HG02938 (cell line): ENCODE results near the gene KIF26A.

Experiments used
- ATAC-seq: cut with Tn5 transposase; IDR thresholded peaks from one replicate; pipeline ENCODE4 v1.9.1; 2021; ENCODE audit warnings: mild to moderate bottlenecking, moderate library complexity; ENCODE audit not compliant: unreplicated experiment

The KIF26A gene

GRCh38 chr14:104129556-104129955 lies 8.8 kb upstream of the KIF26A start:
- no peak for ATAC-seq

- ATAC-seq: no peak
These were observed 7.3 kb upstream of the KIF26A start for GRCh38 chr14:104130974-104131651.

DNA sequence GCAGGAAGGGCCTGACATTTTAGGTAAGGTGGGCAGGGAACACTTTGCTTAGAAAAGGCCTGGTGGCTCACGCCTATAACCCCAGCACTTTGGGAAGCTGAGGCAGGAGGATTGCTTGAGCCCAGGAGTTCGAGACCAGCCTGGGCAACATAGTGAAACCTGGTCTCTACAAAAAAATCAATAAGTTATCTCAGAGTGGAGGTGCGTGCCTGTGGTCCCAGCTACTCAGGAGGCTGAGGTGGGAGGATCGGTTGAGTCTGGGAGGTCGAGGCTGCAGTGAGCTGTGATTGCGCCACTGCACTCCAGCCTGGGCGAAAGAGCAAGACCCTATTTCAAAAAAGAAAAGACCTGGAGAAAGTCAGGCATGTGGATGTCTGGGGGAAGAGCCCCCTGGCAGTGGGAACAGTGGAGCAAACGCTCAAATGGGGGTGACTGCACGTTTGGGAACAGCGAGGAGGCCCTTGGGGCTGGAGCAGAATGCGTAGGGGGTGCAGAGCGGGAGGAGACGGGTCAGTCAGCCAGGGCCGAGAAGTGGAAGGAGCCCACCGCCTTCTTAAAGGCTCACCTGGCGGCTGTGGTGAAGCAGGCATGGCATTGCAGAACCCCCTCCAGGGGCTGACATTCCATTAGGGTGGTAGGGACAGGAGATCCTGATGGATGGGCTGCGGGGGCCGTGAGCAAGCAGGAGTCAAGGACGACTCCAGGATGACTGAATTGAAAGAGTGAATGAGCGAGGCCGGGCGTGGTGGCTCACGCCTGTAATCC lies 6.2 kb upstream of the KIF26A start:
- ATAC-seq: no peak

DNA sequence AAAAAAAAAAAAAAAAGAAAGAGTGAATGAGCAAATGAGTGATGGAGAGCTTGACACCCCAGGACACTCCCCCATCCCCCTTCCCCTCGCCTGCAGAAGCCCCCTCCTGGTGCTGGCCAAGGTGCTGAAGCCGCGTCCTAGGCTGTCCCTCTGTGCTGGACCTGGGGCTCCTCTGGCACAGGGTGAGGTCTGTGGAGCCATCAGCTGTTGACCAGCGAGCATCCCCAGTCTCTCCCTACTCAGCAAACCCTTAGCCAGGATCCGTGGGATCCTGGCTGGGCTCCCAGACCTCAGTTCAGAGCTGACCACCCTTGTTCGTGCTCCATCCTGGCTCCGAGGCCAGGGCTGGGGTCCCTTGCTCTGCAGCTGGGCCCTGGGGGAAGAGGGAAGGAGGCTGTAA lies 5.4 kb upstream of the KIF26A start:
- no peak for ATAC-seq

DNA sequence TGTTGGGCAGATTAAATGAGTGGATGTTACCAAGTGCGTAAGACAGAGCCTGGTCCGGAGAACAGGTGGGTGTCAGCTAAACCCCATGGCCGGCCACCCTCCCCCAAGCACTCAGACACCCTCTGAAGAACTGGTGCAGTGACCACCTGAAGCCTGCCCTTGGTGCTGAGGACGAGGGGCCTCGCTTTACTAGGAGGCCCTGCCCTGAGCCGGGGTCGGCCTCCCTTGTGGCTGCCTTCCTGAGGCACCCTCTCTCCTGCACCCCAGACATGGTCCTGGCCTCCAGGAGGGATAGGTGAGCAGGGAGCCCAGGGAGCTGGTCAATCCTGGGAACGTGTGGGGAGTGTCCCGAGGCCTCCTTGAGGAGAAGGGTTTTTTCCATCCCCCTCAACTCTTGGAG lies 4.9 kb upstream of the KIF26A start:
- no peak for ATAC-seq

DNA sequence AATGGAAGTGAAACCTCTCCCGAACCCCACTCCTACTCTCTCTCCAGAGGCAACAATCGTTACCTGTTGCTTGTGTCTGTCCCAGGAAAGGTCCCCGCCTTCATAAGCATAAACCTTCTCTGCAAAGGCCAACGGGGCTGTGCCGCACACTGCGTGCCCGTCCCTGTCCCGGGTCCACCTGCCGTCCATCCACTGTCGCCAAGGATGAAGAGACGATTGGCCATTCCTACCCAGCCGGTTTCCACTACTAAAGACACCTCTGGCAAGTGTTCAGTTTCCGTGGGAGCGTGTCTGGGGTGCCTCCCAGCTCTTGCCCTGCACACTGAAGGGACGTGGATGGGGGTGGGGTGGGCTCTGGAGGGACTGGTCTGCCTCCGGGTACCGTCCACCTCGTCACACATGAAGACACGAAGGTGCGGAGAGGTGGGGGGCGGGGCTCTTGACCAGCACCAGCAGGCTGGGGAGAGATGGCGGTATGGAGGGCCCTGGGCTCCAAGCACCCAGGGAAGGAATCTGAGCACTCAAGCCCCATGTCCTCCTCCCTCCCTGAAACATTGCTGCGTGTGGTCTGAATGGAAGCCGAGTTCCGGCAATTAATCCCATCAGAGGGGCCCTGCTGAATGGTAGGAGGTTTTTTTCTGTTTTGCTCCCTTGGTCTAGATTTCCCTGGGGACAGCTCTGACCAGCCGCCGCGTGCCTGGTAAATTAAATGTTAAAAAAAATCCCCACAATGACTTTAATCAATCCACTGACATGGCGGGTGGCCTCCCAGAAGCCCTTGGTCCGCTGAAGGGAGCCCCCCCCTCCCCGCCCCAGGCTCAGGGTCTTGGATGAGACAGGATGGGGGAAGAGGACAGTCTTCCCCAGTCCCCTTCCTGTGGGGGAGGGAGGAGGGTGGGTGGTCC lies 4.1 kb upstream of the KIF26A start:
- no peak for ATAC-seq

GRCh38 chr14:104135121-104135903 lies 3.1 kb upstream of the KIF26A start:
- ATAC-seq: no peak

DNA sequence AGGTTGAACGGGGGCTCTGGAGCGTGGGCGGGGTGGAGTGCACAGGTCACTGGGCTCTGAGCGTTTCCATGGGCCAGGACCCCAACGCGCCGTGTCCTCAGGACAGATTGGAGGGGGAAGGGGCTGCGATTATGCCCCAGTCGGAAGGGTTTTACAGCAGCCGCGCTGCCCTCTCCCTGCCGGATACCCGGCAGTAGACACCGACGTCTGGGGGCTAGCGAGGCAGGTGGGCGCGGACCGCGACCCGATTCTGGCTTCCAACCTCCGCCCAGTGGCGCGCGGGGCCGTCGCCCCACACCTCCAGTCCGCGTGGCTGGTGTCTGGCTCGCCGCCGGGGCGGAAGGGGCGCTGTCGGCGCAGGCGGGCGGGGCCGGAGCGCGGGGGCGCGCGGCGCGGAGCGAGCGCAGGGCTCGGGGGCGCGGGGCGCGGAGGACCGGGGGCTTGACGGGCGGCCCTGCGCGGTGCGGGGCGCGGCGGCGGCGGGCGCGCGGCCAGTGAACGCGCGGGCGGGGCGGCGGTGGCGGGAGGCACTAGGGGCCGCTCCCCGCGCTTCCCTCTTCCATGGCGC lies 2.4 kb upstream of the KIF26A start:
- no peak for ATAC-seq

DNA sequence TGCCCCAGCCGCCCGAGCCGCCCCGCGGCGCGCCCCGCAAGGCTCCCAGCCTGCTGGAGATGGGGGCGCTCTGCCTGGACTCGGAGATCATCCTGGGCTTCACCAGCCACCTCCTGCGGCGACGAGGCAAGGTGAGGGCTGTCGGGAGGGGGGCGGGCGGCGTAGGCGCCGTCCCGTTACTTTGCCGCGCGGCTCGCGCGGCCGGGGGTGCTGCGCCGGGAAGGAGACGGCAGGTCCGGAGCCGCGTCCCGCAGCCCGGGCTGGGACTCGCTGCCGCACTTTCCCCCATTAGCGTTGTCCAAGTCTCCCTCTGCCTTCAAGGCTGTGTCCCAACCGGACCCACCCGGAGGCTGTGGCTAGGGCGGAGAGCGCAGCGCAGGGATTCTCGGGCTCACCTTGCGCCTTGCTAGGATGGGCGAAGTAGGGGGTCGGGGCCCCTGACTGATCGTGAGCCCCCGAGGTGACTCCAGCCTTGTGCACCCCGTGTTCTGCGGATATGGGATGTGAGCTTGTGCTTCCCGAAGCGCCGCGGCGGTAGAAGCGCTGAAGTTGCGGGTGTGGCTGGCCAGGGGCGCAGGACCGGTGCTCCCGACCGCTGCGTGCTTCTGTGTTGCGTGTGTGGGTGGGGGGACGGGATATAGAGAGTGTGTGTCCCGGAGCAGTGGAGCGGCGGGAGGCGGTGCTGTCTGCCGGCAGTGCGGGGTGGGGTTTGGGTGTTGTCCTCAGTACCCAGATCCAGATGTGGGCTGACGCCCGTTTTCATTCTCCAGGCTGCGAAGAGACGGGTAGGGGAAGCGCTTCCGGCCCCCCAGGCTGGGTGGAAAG lies 1.7 kb upstream of the KIF26A start:
- ATAC-seq: no peak

DNA sequence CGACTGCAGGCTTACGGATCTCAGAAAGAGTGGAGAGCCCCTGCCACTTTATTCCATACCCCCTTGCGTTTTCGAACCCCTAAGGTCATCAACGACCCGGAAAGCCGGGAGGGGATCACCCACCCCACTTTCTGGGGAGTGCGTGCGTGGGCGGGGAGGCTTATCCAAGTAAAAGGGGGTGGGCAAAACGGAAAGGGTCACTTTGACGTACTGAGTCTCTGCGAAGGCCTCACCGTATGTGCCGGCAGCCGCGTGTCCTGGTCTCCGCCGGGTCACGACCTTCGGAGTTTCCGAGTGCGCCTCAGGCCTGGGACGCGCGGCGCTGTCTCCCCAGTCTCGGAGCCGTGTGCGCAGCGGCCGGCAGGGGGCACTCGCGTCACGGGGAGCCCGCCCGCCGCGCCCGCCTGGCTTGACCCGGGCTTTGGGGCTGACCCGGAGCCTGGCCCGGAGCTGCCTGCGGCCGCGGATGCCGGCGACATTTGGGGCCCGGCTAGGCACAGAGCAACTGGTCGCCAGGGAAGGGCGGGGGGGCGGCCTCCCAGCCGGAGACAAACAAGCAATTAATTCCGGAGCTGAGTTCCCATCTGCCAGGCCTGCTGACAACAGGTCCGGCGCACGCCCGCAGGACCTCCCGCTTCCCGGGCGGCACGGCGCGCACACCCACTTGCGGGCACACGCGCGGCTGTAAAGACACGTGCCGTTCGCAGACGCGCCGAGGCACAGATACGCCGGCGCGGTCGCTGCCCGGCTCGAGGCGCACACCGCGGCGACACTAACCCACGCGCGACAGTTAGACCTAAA lies 890 bp upstream of the KIF26A start:
- no peak for ATAC-seq

- no peak for ATAC-seq
These were observed 502 bp downstream of the KIF26A start for GRCh38 chr14:104138718-104139459.

- no peak for ATAC-seq
These were observed 1.2 kb downstream of the KIF26A start for GRCh38 chr14:104139460-104140212.

- ATAC-seq: no peak
These were observed 1.8 kb downstream of the KIF26A start for GRCh38 chr14:104140213-104140462.

DNA sequence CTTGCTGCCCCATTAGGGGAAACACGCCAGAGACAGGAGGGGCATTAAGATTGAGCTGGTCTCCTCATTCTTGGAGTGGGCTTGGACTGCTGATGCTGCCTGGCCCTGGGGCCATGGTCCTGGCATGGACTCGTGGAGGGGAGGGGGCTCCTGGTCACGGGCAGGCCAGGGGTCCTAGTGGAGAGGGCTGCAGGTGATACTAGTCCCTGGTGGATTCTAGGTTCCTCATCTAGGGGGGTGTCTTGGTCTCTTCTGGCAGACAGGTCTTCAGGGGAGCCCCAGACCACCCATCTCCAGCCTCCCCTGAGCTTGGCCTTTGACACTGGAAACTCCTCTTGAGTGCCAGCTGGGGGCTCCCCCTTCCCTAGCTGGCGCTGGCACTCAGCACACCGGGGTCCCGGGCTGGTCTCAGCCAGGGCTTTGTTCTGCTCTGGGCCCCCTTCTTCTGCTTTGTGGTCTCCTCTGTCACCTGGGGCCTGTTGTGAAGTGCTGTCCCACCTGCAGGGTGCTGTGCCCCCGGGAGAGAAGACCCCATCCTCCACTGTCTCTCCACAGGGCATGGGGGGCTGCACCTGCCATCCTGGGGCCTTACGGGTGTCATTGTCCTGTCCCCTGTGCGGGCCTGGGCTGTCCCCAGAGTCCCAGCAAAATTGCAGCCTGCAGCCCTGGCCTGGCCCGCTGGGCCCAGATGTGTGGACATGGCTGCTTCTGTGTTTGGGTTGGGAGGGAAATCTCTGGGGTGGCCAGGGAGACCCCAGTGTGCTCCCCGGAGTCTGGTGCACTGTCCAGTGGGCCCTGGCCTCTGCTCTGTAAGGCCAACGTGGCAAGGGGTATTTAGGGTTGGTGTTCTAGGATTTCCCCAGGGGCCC lies 2.3 kb downstream of the KIF26A start:
- no peak for ATAC-seq

DNA sequence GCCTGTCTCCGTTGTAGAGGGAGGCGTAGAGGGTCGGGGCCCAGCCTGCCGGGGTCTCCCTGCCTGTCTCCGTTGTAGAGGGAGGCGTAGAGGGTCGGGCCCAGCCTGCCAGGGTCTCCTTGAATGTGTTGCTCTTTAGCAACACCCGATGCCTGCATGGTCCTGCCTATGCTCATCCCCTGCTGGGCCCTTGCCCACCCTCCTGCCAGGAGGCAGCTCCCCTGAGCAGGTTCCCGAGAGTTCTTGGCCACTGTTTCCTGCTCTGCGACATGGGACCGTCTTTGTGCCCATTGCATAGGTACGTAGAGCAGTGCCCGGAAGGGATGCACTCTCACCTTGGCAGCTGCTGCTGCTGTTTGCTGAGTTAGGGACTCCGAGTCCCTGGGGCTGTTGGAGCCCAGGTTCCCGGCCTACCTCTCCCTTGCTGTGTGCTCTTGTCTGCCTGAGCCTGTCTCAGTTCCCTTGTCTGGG lies 3.3 kb downstream of the KIF26A start:
- no peak for ATAC-seq

- no peak for ATAC-seq
These were observed 4.0 kb downstream of the KIF26A start for GRCh38 chr14:104142136-104142945.
